ENCODE results near the gene GJC1. TPM values are rescaled to one million over a fixed set of nuclear protein-coding genes. Genes with fewer than 3 reads are reported as not detected.

GJC1 gene
- total RNA-seq, 1 experiment from 2014 or later: 119 TPM

- H3K36me3 Mint-ChIP-seq (ENCODE audit: insufficient read depth in 1 of 3, low read depth in 3 of 3): no peaks in the 10 kb centered on the region
- Histone ChIP-seq H3K9me3 (ENCODE audit: control insufficient read depth, low read depth, low read length) (no peaks in the 10 kb centered on the region), H2BK20ac (ENCODE audit: low read depth, low read length, poor library complexity, severe bottlenecking) (no peak overlapping the region), H2BK120ac (ENCODE audit: low read depth, low read length, poor library complexity, severe bottlenecking) (no peak overlapping the region), H3K27ac (ENCODE audit: insufficient read length, low read depth, low read length) (no peak overlapping the region), H3K9ac (ENCODE audit: extremely low read depth, insufficient read length, low read length) (no peak overlapping the region), H4K8ac (replicated peaks; ENCODE audit: insufficient read length, low read depth, low read length) (no peak overlapping the region), H3K23ac (ENCODE audit: insufficient read length, low read depth, low read length) (no peak overlapping the region), H3K27me3 (ENCODE audit: insufficient read depth, low read length) (peaks cover 4% of the 10 kb centered on the region; the same call in 1 of the 2 replicates), H2AK5ac (ENCODE audit: insufficient read length, low read length) (no peak overlapping the region), H3K56ac (ENCODE audit: insufficient read length, low read depth, low read length) (no peak overlapping the region), H2AFZ (ENCODE audit: low read length) (no peak overlapping the region), H4K20me1 (ENCODE audit: control insufficient read depth, insufficient read depth, insufficient read length) (no peaks in the 10 kb centered on the region), H3K18ac (ENCODE audit: insufficient read length, low read depth, low read length) (no peak overlapping the region), H3K14ac (ENCODE audit: insufficient read depth, low read length) (peak overlapping the region; percentile 2; the same call in 1 of the 2 replicates), H2BK5ac (ENCODE audit: insufficient read length, low read length) (no peak overlapping the region), H3K79me2 (ENCODE audit: insufficient read depth, low read length) (no peaks in the 10 kb centered on the region), H3K4me2 (ENCODE audit: insufficient read depth, insufficient read length, low read length) (peak overlapping the region; percentile 3), H3T11ph (ENCODE audit: low read length) (no peak overlapping the region), H3K79me1 (ENCODE audit: insufficient read depth, low read depth, low read length, poor library complexity, severe bottlenecking) (no peaks in the 10 kb centered on the region), H4K5ac (ENCODE audit: insufficient read length, low read depth, low read length) (no peak overlapping the region), H3K23me2 (ENCODE audit: insufficient read length, low read depth, low read length, poor library complexity, severe bottlenecking) (peaks cover 10% of the 10 kb centered on the region), H2BK15ac (ENCODE audit: low read depth, low read length) (no peak overlapping the region), H3K4me1 (ENCODE audit: insufficient read depth, low read length) (peaks cover 2% of the 10 kb centered on the region; the same call in 1 of the 2 replicates), H2BK12ac (ENCODE audit: insufficient read length, low read depth, low read length) (no peak overlapping the region), H4K91ac (ENCODE audit: insufficient read length, low read depth, low read length) (no peak overlapping the region), H3K4ac (ENCODE audit: low read depth, low read length) (no peak overlapping the region)
- no CpG with 5 or more reads among the region's 36 CpGs for WGBS (ENCODE audit: extremely low coverage, insufficient read length, low lambda C conversion rate)
- no peaks in the 10 kb centered on the region for H3K9me3 Mint-ChIP-seq
- TF ChIP-seq CTCF (conservative IDR thresholded peaks at IDR 0.05): peak; percentile 82
- H3K27me3 Mint-ChIP-seq (ENCODE audit: low read depth): peaks cover 33% of the 10 kb centered on the region
- peak overlapping the region; percentile 56 to 65; a peak in 4 of 5 replicates for H3K4me3 Mint-ChIP-seq
- DNase-seq: peak; percentile 88
- no peak overlapping the region for H3K27ac Mint-ChIP-seq
- peaks cover 24 to 31% of the 10 kb centered on the region in 2 experiments for H3K4me1 Mint-ChIP-seq
Measured at GRCh38 chr17:44779211-44780025, 50.7 kb downstream of the GJC1 start.
